ENCODE data around the gene PEX26. TPM values are rescaled to one million over a fixed set of nuclear protein-coding genes. Genes with fewer than 3 reads are reported as not detected.

Gene PEX26
- total RNA-seq, 2 experiments from 2014 or later: 19.6 to 20.8 TPM

- CTCF ChIA-PET: no interaction called here
- H3K36me3 Mint-ChIP-seq (ENCODE audit: low read depth): no peaks in the 10 kb centered on the region
- no peaks in the 10 kb centered on the region for H3K9me3 Mint-ChIP-seq
- Histone ChIP-seq H3K27ac (ENCODE audit: low read depth in 1 of 2, low read length in 2 of 2) (no peak overlapping the region), H3K36me3 (ENCODE audit: insufficient read depth, low read length) (no peaks in the 10 kb centered on the region), H3K27me3 (ENCODE audit: control insufficient read depth in 1 of 2, insufficient read depth in 2 of 2, low read length in 2 of 2) (peaks cover 20 to 27% of the 10 kb centered on the region in 2 experiments), H3K9me3 (ENCODE audit: control insufficient read depth in 1 of 2, insufficient read depth in 1 of 2, low read length in 2 of 2) (no peaks in the 10 kb centered on the region), H3K4me1 (ENCODE audit: insufficient read depth, low read length) (no peaks in the 10 kb centered on the region), H3K4me3 (ENCODE audit: low read length) (no peak overlapping the region)
- no peaks in the 10 kb centered on the region for H3K4me1 Mint-ChIP-seq (ENCODE audit: low read depth)
- POLR2A ChIA-PET: no interaction called here
- intact Hi-C loops (cut with DNase I, micrococcal nuclease): no loop called here
- TF ChIP-seq, protein P1, sequence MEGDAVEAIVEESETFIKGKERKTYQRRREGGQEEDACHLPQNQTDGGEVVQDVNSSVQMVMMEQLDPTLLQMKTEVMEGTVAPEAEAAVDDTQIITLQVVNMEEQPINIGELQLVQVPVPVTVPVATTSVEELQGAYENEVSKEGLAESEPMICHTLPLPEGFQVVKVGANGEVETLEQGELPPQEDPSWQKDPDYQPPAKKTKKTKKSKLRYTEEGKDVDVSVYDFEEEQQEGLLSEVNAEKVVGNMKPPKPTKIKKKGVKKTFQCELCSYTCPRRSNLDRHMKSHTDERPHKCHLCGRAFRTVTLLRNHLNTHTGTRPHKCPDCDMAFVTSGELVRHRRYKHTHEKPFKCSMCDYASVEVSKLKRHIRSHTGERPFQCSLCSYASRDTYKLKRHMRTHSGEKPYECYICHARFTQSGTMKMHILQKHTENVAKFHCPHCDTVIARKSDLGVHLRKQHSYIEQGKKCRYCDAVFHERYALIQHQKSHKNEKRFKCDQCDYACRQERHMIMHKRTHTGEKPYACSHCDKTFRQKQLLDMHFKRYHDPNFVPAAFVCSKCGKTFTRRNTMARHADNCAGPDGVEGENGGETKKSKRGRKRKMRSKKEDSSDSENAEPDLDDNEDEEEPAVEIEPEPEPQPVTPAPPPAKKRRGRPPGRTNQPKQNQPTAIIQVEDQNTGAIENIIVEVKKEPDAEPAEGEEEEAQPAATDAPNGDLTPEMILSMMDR (IDR thresholded peaks at IDR 0.05): no peak
- no peak for DNase-seq
- ATAC-seq (ENCODE audit: poor library complexity): no peak
- no peak overlapping the region for H3K4me3 Mint-ChIP-seq
- H3K27me3 Mint-ChIP-seq: peaks cover 43% of the 10 kb centered on the region
- no peak overlapping the region for H3K27ac Mint-ChIP-seq
Measured at GRCh38 chr22:18067548-18068341, 10.0 kb upstream of the PEX26 start.

DNA sequence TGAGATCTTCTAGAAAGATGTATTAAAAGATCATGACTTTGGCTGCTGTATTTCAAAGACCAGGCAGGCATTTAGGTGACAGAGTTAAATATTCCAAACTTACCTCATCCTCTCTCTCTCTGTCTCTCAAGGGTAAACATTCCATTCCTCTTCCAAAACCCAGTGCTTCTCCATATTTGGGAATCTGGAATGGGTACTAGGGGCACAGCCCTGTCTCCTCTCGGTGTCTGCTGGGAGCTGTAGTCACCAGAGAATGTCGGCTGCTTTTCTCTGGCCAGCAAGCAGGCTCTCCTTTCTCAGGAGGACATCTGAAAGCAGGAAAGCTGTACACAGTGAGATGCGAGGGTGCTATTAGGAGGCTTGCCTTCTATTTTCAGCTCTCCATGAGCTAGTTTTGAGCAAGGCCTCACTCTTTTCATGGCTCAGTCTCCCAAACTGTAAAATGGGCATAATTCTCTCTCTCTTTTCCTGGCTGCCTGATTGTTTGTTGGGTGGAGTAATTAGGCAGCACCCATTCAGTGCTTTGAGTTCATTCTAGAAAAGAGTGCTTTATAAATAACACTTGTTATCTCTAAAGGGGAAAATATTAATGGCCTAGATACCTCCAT is 9.3 kb upstream of the PEX26 start:
- H3K27ac ChIP-seq (ENCODE audit: low read depth in 1 of 2, low read length in 2 of 2): no peak overlapping the region
- no peaks in the 10 kb centered on the region for H3K4me1 ChIP-seq (ENCODE audit: insufficient read depth, low read length)
- H3K4me3 Mint-ChIP-seq: no peak overlapping the region
- H3K4me3 ChIP-seq (ENCODE audit: low read length): no peak overlapping the region
- ATAC-seq (ENCODE audit: poor library complexity): no peak
- no peak overlapping the region for H3K27ac Mint-ChIP-seq
- TF ChIP-seq, protein P1 (IDR thresholded peaks at IDR 0.05): no peak
- intact Hi-C loops (cut with DNase I, micrococcal nuclease): no loop called here
- no peaks in the 10 kb centered on the region for H3K36me3 ChIP-seq (ENCODE audit: insufficient read depth, low read length)
- no peaks in the 10 kb centered on the region for H3K4me1 Mint-ChIP-seq (ENCODE audit: low read depth)
- POLR2A ChIA-PET: no interaction called here
- no peaks in the 10 kb centered on the region for H3K9me3 Mint-ChIP-seq
- H3K36me3 Mint-ChIP-seq (ENCODE audit: low read depth): no peaks in the 10 kb centered on the region
- DNase-seq: no peak
- H3K27me3 Mint-ChIP-seq: peaks cover 43% of the 10 kb centered on the region
- CTCF ChIA-PET: no interaction called here
- peaks cover 17 to 25% of the 10 kb centered on the region in 2 experiments for H3K27me3 ChIP-seq (ENCODE audit: control insufficient read depth in 1 of 2, insufficient read depth in 2 of 2, low read length in 2 of 2)
- no peaks in the 10 kb centered on the region for H3K9me3 ChIP-seq (ENCODE audit: control insufficient read depth in 1 of 2, insufficient read depth in 1 of 2, low read length in 2 of 2)

DNA sequence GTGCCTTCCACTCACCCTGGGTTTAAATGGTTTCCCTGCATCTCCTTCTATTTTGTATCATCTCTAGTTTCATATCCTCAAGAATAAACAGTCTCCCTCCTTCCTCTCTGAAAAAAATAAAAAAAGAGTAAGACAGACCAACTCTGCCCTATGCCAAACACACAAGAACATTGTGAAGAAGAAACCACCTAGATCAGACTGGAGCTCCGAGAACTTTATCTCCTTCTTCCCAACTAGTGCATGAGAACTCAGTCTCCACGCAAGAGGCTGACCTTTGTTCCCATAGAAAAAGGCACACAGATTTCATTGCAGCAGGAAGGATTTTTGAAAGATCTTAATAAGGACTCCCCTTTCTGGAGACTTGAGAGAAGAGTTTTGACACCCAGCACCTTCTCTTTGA is 8.7 kb upstream of the PEX26 start:
- H3K4me1 ChIP-seq (ENCODE audit: insufficient read depth, low read length): no peaks in the 10 kb centered on the region

More for the DNA sequence above, 8.7 kb upstream of the PEX26 start:
- peaks cover 15 to 23% of the 10 kb centered on the region in 2 experiments for H3K27me3 ChIP-seq (ENCODE audit: control insufficient read depth in 1 of 2, insufficient read depth in 2 of 2, low read length in 2 of 2)
- H3K36me3 ChIP-seq (ENCODE audit: insufficient read depth, low read length): no peaks in the 10 kb centered on the region
- Mint-ChIP-seq H3K4me3 (no peak overlapping the region), H3K36me3 (ENCODE audit: low read depth) (no peaks in the 10 kb centered on the region), H3K27ac (no peak overlapping the region), H3K9me3 (no peaks in the 10 kb centered on the region), H3K4me1 (ENCODE audit: low read depth) (no peaks in the 10 kb centered on the region), H3K27me3 (peaks cover 43% of the 10 kb centered on the region)
- H3K9me3 ChIP-seq (ENCODE audit: control insufficient read depth in 1 of 2, insufficient read depth in 1 of 2, low read length in 2 of 2): no peaks in the 10 kb centered on the region
- CTCF ChIA-PET: no interaction called here
- no peak overlapping the region for H3K27ac ChIP-seq (ENCODE audit: low read depth in 1 of 2, low read length in 2 of 2)
- no peak for ATAC-seq (ENCODE audit: poor library complexity)
- DNase-seq: no peak
- no peak overlapping the region for H3K4me3 ChIP-seq (ENCODE audit: low read length)
- intact Hi-C loops (cut with DNase I, micrococcal nuclease): no loop called here
- POLR2A ChIA-PET: no interaction called here
- TF ChIP-seq, protein P1 (IDR thresholded peaks at IDR 0.05): no peak
